Left forelimb (tissue), 1 donor: Measurements from ENCODE around the gene GJB3.
"Not testable (repeated sequence)": the region's sequence is repeated elsewhere in the genome, so short reads cannot be mapped to it uniquely, and the experiment has no call there.

Source experiments
- DNase-seq: peaks from one replicate; pipeline ENCODE4 v3.0.0-alpha.2; 2018; ENCODE audit warnings: low spot score

Gene GJB3

GRCh38 chr1:34761176-34761761, 19.7 kb upstream of the GJB3 start:
- no peak for DNase-seq

- DNase-seq = no peak
These were observed 19.2 kb upstream of the GJB3 start for GRCh38 chr1:34761776-34762307.

GRCh38 chr1:34762474-34763141, 18.4 kb upstream of the GJB3 start:
- DNase-seq = no peak

DNA sequence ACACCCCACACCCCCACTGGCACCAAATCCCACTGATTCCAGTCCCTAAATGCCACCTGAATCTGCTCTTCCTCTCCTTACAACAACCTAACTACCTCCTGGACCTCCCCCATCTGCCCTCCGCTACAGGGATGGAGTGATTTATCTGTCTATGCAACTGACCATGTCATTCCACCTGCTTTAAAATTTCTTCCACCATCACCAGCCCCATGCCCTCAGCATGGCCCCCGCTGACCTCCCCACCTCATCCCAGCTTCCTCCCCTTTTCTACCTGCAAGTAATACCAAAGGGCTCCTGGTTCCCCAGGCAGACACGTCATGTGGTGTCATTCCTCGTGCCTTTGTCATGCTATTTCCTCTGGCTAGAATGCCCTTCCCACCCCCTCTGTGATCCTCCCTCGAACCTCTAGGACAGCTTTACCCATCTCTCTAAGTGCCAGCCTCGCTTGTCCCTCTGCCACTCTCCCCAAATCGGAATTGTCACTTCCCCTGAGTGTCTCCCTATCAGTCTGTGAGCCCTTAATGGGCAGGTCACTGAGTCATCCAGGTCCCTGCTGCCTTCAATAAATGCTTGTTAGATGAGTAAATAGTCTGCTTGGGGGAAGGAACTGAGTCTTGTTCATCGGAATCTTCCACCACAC, 17.8 kb upstream of the GJB3 start:
- DNase-seq = no peak

DNA sequence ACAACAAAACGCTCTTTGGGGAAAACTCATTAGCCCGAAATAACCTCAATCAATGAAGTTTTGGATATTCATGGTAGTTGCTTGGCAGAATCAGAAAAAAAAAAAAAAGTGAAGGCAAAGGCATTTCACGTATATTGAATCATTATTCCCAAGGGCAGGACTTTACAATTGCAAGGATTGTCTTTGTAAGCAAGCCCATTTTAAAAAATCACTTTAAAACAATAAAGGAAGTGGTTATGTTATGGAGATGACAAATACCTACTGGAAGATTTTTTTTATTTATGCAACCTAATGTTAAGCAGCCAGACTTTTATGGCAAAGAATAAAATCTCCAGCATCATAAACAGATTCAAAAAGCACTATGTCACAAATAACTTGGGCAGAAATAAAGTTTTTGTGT, 12.2 kb upstream of the GJB3 start:
- DNase-seq = no peak

- no peak for DNase-seq
These were observed 10.0 kb upstream of the GJB3 start for GRCh38 chr1:34770891-34771504.

- no peak for DNase-seq
These were observed 9.2 kb upstream of the GJB3 start for GRCh38 chr1:34771573-34772371.

DNA sequence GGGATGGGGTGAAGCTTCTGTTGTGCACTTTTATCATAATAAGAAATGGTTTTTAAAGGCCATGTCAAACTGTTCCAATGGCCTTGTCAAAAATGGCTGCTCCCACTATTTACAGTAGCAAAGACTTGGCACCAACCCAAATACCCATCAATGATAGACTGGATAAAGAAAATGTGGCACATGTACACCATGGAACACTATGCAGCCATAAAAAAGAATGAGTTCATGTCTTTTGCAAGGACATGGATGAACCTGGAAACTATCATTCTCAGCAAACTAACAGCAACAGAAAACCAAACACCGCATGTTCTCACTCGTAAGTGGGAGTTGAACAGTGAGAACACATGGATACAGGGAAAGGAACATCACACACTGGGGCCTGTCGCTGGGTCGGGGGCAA, 7.9 kb upstream of the GJB3 start:
- not testable (repeated sequence) for DNase-seq

GRCh38 chr1:34774957-34775356, 6.1 kb upstream of the GJB3 start:
- no peak for DNase-seq

DNA sequence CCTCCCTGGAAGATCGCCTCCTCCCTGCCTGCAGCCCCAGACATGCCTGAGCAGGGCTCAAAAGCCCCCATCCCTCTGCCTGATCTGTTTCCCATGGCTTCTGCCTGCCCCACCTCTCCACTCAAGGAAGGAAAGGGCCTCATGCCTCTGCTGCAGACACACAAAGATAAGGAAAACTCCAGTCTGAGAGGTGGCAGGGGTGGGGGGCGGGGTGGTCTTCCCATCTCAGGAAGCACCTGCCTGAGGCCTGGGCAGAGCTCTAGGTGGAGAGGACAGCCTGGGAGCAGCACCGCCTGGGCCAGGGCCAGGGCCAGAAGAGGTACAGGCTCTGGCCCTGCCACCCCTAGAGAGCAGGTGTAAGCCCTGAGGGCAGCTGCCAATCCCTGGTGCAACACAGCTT, 4.1 kb upstream of the GJB3 start:
- no peak for DNase-seq

- no peak for DNase-seq
These were observed 3.3 kb upstream of the GJB3 start for GRCh38 chr1:34777519-34778321.

- DNase-seq = no peak
These were observed 2.6 kb upstream of the GJB3 start for GRCh38 chr1:34778381-34778780.

- DNase-seq = no peak
These were observed 2.0 kb upstream of the GJB3 start for GRCh38 chr1:34779005-34779404.

DNA sequence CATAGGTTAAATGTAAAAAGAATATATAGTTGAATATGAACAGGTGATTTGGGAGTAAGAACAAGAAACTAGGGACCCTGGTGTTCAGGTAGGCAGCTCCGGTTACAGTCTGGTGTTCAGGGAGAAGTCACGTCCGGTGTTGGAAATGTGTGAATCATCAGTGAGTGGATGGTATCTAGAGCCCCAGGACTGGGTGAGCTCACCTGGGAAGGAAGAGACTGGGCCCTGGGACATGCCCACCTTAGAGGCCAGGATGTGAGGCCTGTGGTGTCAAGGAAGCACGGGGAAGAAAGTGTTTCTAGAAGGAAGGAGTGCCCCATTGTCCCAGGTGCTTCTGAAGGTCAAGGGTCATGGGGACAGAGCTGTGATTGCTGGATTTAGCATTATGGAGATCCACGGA, 1.5 kb upstream of the GJB3 start:
- no peak for DNase-seq

- DNase-seq = no peak
These were observed 1.1 kb upstream of the GJB3 start for GRCh38 chr1:34779962-34780361.

GRCh38 chr1:34780528-34780927, 486 bp upstream of the GJB3 start:
- DNase-seq = no peak

- DNase-seq = no peak
These were observed 904 bp downstream of the GJB3 start for GRCh38 chr1:34781844-34782391.

DNA sequence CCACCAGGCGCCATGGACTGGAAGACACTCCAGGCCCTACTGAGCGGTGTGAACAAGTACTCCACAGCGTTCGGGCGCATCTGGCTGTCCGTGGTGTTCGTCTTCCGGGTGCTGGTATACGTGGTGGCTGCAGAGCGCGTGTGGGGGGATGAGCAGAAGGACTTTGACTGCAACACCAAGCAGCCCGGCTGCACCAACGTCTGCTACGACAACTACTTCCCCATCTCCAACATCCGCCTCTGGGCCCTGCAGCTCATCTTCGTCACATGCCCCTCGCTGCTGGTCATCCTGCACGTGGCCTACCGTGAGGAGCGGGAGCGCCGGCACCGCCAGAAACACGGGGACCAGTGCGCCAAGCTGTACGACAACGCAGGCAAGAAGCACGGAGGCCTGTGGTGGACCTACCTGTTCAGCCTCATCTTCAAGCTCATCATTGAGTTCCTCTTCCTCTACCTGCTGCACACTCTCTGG, 3.8 kb downstream of the GJB3 start:
- no peak for DNase-seq

DNA sequence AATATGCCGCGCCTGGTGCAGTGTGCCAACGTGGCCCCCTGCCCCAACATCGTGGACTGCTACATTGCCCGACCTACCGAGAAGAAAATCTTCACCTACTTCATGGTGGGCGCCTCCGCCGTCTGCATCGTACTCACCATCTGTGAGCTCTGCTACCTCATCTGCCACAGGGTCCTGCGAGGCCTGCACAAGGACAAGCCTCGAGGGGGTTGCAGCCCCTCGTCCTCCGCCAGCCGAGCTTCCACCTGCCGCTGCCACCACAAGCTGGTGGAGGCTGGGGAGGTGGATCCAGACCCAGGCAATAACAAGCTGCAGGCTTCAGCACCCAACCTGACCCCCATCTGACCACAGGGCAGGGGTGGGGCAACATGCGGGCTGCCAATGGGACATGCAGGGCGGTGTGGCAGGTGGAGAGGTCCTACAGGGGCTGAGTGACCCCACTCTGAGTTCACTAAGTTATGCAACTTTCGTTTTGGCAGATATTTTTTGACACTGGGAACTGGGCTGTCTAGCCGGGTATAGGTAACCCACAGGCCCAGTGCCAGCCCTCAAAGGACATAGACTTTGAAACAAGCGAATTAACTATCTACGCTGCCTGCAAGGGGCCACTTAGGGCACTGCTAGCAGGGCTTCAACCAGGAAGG, 4.3 kb downstream of the GJB3 start:
- DNase-seq = no peak

- DNase-seq = no peak
These were observed 5.0 kb downstream of the GJB3 start for GRCh38 chr1:34785875-34786470.
